Measurements from ENCODE around the gene FRMPD4. TPM values are rescaled to one million over a fixed set of nuclear protein-coding genes. Genes with fewer than 3 reads are reported as not detected.

The FRMPD4 gene
- total RNA-seq, 1 donor from 2014 or later: 2.0 TPM

DNA sequence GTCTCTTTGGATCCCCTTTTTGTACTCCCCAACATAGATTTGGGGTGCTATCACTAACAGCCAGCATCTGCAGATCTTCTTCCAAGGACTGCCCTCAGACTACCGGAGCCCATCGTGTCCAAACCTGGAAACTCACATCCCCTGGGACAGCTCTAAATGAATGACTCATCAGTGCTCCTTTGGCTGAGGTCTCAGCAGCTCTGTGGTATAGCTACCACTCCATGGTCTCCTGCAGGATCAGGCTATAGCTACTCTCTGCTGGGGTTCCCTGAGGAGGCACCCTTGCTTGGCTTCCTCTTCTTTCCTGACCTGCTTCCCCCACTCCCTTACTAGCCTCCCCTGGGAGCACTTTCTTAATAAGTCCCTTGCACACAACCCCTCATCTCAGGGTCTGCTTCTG, 555.5 kb downstream of the FRMPD4 start:
- no peak for DNase-seq (ENCODE audit: low spot score)
- intact Hi-C loops (cut with DNase I): no loop called here

DNA sequence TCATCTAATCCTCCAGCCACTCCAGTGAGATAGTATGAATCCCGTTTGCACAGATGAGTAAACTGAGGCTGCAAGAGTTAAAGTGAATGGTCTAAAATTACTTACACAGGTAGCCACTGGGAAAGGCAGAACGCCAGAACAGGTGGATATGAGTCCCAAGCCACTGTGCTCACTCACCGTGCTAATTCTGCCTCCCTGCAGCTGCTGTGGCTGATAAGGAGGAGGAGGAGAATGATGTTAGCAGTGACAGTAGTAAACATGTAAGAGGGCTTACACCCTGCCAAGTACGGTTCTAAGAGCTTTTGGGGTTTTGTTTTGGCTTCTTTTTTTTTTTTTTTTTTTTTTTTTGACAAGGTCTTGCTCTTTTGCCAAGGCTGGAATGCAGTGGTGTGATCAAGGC, 562.5 kb downstream of the FRMPD4 start:
- no peak for DNase-seq (ENCODE audit: low spot score)
- intact Hi-C loops (cut with DNase I): loop anchor here (5.0 kb wide), 1 partner anchor 618 kb away; no protein-coding TSS in a partner anchor

DNA sequence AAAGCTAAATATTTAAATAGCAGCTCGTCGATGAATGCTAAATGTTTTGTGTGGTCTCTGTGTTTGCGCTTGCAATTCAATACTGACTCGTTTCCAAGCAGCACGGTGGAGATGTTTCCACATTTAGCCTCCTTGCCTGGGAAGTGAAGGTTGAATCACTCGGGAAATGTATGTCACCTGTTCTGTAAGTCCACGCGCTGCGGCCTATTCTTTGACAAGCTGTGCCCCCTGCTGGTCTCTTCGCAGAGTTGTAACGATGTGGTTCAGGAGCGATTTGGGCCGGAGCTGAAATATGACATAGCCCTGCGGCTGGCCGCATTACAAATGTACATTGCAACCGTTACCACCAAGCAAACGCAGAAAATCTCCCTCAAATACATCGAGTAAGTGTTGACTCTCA, 563.4 kb downstream of the FRMPD4 start:
- no peak for DNase-seq (ENCODE audit: low spot score)
- intact Hi-C loops (cut with DNase I): loop anchor here (5.0 kb wide), 1 partner anchor 619 kb away; no protein-coding TSS in a partner anchor

DNA sequence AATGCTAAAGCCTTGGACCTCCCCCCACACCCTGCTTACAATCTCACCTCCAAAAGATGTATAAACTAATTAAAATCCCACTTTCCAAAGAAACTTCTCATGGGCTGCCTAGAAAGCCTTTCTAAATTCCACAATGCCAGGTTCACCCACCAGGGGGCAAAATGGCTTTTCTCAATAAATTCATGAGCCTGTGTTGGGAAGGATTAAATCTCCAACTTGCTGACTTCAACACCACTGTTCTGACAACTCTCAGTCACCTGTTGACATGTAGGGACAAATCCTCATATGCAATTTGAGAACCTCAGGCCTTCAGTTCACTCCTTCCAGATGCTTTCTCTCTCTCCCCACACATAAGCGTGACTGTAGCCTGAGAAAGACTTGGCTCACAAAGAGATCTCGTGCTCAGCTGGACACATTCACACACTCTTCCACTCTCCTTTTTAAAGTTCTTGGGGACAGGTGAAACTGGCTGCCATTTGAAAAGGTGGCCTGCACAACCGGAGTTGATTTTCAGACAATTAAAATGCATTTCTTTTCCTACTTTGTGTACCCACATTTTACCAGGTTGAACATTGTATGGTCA, 564.3 kb downstream of the FRMPD4 start:
- no peak for DNase-seq (ENCODE audit: low spot score)
- intact Hi-C loops (cut with DNase I): loop anchor here (5.0 kb wide), 1 partner anchor 620 kb away; no protein-coding TSS in a partner anchor

DNA sequence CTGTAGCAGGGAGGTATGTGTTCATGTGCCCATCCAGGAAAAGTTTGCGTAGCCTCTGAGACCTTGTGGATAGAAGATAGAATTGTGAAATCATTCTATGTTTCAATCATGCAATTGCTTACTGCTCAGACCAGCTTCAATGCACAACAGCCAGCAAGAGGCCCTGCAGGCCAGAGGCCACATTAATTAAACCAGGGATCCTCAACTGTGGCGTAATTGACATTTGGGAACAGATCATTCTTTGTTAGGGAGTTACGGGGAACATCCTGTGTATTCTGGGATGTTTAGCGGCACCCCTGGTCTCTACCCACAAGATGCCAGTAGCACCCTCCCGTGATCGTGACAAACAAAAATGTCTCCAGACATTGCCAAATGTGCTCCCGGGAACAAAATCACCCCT, 566.4 kb downstream of the FRMPD4 start:
- intact Hi-C loops (cut with DNase I): loop anchor here (5.0 kb wide), 1 partner anchor 622 kb away; no protein-coding TSS in a partner anchor
- no peak for DNase-seq (ENCODE audit: low spot score)

DNA sequence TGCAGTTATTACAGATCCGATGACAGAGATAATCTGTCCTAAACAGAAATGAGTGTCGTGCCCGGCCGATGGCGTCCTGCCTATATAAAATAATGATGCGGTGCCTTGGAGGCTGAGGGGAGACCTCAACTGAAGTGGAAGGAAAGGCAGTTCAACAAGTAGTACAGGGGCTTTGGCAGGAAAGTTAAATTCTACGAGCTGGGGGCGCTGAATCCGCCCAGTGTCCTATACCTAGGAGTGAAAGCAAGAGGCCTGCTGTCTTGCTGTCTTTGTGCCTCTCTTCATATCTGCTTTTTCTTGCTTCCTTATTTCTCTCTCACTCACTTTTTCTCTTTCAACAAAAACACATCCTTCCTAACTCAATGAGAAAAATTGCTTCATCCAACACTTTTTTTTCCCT, 570.8 kb downstream of the FRMPD4 start:
- DNase-seq (ENCODE audit: low spot score): no peak
- intact Hi-C loops (cut with DNase I): no loop called here

DNA sequence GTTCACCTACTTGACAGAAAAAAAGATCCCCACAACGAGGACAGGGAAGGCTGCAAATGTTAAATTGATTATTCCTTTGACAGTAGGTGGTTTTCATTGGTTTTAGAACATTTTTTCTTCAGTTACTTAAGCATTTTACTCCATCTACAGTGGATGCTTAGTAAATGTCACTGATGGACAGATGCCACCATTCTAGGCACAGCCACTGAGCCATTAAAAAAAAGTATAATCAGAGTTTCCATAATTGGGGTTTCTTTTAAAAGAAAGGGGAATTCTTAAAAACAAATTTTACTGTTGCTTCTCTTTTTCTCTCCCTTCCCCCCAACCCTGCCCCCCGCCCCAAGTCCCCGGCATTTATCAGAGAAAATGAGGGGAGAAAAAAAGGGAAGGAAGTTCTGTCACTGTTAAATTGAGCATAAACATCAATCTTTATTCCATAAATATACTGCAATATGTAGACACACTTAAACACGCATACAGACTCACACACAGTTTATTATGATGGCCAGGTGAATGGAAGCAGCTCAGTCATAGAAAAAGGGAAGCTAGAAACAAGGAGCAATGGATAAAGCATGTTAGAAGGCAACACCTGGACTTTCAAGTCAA, 573.3 kb downstream of the FRMPD4 start:
- DNase-seq (ENCODE audit: low spot score): no peak
- intact Hi-C loops (cut with DNase I): no loop called here

DNA sequence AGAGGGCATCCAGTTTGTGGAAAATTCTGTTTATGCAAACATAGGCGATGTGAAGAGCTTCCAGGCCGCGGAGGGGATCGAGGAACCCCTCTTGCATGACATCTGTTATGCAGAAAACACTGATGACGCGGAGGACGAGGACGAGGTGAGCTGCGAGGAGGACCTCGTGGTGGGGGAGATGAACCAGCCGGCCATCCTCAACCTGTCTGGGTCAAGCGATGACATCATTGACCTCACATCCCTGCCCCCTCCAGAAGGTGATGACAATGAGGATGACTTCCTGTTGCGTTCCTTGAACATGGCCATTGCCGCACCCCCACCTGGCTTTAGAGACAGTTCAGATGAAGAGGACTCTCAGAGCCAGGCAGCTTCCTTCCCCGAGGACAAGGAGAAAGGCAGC, 578.3 kb downstream of the FRMPD4 start:
- DNase-seq (ENCODE audit: low spot score): no peak
- intact Hi-C loops (cut with DNase I): no loop called here

DNA sequence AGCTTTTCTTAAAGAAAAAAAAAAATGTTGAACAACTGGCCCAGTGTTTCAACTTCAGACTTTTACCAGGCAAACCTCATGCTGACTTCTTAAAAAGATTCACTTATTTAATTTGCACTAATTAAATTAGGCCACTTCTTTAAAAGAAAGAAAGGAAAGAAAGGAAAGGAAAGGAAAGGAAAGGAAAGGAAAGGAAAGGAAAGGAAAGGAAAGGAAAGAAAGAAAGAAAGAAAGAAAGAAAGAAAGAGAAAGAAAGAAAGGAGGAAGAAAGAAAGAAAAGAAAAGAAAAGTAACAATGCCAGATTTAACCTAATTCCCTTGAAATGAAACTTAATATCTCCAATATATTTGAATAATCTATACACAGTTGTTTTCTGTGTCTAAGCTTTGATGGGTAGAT, 581.6 kb downstream of the FRMPD4 start:
- intact Hi-C loops (cut with DNase I): no loop called here
- no peak for DNase-seq (ENCODE audit: low spot score)

DNA sequence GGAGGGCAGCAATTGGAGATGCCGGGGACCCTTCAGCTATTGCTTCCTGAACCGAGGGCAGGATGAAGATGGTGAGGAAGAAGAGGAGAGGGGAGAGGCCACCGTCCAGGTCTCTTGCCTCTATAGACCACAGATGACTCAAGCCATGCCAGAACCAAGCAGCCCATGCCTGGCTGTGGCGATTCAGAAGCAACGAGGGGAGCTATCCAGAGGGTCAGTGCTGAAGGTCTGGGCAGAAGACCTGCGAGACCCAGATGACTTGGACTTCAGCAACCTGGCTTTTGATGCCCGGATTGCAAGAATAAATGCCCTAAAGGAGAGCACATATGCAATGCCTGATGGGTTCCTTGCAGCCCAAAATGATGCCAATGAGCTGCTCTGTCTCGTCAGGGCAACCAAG, 582.8 kb downstream of the FRMPD4 start:
- no peak for DNase-seq (ENCODE audit: low spot score)
- intact Hi-C loops (cut with DNase I): no loop called here

DNA sequence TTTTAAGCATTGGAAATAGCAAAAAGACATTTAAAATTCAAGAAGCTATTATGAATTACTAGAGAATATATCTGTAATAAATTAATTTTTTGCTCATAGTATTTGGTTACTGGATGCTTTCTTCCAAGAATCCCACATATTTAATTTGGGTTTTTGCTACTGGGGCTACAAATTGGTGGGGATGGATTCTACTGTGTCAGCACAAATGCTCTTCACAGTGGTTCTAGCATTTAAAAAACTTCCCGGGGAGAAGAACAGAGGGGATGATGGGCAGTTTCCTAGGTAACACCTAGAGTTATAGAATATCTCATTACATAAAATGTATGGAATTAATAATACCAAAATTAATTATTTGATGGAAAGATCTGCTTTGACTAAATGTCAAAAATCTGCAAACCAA, 584.0 kb downstream of the FRMPD4 start:
- intact Hi-C loops (cut with DNase I): no loop called here
- DNase-seq (ENCODE audit: low spot score): no peak

DNA sequence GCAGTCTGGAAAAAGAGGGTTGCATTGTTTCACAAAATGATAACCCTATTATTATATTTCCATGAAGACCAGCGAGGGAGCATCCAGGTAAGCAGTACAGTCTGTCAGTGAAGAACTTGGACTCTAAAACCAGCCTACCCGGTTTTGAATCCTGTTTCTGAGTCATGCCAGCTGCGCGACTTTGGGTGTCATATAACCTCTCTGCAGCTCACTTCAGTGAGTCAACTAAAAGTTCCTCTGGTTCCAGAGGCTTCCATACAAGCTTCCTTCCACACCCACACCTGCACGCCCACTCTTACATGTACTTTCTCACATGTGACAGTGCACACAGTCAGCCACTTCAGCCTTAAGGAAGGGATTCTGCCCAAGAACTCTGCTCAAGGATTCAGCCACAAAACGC, 603.1 kb downstream of the FRMPD4 start:
- DNase-seq (ENCODE audit: low spot score): no peak
- intact Hi-C loops (cut with DNase I): no loop called here

DNA sequence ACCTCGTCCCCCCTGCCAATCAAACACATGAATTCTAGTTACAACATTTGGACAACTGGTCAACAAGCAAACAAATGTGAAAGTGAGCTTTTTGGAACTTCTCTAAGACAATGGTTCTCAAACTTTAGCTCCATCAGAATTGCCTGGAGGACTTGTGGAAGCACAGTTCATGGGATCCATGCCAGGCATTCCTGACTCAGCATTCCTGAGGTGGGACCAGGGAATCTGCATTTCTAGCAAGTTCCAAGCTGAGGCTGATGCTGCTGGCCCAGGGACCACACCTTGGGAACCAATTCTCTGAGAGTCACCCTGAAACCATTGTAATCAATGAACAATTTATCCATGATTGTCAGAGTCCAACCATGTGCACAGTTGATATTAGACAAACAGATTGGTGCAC, 609.2 kb downstream of the FRMPD4 start:
- no peak for DNase-seq (ENCODE audit: low spot score)
- intact Hi-C loops (cut with DNase I): no loop called here

DNA sequence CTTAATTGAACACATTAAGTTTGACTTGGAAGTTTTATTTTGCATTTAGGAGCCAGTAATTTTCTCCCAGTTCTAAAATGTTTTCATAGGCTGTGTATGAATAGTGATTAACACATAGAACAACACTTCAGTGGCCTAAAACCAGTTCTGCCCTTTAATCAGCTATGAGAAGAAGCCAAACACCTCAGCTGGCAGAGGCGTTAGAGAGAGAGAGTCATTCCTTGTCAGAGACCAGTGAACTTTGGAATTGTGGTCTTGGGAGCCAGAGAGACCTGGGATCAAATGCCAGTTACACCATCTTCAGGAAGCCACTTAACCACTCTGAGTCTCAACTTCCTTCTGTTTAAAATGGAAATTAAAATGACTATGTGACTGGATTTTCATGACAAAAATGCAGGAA, 613.6 kb downstream of the FRMPD4 start:
- DNase-seq (ENCODE audit: low spot score): no peak
- intact Hi-C loops (cut with DNase I): no loop called here

DNA sequence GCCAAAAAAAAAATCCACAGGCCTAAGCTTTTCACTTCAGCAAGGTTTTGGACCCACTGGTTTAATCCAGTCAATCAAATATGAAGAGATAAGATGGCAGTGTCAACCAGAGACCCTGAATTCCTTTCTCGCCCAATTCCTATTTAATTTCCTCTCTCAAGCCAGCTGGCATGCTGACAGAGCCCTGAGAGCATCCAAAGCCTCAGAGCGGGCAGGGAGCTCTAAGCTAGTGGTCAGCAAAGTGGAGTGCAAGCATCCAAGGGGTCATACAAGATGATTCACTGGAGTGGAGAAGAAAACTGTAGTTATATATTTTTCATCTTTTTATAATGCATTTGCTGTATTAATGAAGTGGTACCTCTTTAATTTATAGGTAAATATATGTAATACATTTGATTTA, 615.1 kb downstream of the FRMPD4 start:
- intact Hi-C loops (cut with DNase I): no loop called here
- DNase-seq (ENCODE audit: low spot score): no peak

DNA sequence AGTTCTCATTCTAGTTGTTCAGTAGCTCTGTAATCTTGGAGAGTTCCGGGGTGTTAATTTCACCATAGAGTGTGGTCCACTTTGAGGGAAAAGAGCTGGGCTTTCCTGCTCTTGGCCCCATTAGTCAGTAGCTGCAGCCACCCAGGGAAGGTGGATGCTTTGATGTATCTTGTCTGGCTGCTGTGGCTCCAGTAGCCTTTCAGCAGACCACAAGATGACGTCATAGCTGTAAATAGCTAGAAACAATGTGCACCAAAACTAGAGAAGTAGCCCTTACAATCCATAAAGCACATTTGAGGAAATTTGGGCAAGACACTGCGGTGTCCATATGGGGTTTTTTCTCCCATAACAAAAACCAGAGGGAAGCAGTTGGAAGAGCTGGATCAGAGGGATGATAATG, 620.0 kb downstream of the FRMPD4 start:
- intact Hi-C loops (cut with DNase I): no loop called here
- no peak for DNase-seq (ENCODE audit: low spot score)

DNA sequence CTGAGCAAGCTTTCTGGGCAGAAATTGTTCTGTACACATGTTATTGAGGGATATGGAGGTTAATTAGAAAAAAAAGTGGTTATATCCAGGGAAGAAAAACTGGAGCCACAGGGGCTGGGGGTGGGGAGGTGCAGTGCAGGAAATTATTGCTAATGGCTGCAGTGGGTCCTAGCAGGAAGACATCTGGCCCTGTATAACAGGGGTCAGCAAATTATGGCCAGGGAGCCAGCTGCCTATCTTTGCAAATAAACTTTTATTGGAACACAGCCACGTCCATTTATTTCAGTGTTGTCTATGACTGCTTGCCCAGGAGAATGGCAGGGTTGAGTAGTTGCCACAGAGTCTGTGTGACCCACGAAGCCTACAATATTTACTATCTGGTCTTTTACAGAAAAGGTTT, 629.6 kb downstream of the FRMPD4 start:
- DNase-seq (ENCODE audit: low spot score): no peak
- intact Hi-C loops (cut with DNase I): no loop called here

DNA sequence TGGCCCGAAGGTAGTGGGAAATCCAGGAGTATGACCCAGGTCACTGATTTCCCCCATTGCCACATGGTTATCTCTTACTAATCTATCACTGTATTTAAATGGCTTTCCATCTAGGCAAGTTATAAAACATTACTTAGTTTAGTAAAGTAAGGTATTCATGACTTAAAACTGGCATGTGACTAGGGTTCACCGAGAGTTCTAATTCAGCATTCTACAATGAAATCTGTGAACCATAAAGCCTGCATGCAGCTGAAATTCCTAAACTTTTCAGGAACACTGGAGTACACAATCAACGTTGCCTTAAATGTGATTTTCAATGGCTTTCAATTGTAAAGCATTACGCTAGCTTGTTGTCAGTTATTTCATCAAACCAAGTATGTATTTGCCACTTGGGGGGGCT, 630.2 kb downstream of the FRMPD4 start:
- DNase-seq (ENCODE audit: low spot score): no peak
- intact Hi-C loops (cut with DNase I): no loop called here

DNA sequence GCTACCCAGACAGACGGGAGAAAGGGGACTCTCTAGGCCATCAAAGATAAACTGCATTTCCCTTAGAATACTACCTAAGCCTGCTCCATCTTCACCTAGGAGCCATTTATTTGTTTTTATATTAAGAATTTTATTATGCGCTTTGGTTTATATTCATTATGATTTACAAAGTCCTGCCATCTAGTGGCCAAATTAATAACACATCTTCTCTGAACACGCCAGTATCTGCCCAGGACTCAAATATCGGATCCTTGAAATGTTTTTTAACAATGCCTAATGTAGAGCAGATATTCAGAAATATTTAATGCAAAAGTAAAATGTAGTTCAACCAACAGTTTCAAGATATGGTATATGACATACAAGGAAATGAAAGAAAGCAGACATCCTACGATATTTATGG, 632.2 kb downstream of the FRMPD4 start:
- no peak for DNase-seq (ENCODE audit: low spot score)
- intact Hi-C loops (cut with DNase I): no loop called here

DNA sequence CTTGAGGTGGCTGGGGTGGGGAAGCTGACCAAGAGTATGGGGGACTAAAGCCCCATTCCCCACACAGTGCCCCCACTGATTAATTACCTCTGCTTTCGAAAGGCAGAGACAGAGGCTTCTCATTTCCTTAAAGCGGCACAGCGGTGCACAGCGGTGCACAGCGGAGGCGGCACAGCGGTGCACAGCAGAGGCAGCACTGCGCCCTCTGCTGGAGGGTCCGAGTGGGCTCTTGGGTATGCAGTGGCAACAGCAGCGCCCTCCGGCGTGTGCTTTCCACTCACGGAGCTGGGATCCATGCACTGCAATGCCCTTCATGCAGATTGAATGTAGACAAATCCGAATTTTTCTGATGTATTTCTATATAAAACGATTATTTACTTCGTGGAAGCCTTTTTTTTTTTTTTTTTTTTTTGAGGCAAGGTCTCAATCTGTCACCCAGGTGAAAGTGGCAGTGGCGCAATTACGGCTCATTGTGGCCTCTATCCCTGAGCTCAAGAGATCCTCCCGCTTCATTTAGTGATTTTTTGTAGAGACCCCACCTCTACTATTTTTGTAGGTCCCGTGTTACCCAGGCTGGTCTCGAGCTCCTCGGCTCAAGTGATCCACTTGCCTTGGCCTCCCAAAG, 633.3 kb downstream of the FRMPD4 start:
- intact Hi-C loops (cut with DNase I): no loop called here
- DNase-seq (ENCODE audit: low spot score): no peak

Measured in cardiac septum (tissue), 1 donor.